Subcutaneous adipose tissue (tissue), 4 donors: ENCODE data around the gene HRH2. TPM values are rescaled to one million over a fixed set of nuclear protein-coding genes. Genes with fewer than 3 reads are reported as not detected.

Experiments
- total RNA-seq, 4 donors: library from RNA; depleted of rRNA; stranded (reverse); fragments of >200 nt; gene quantifications; one replicate each; pipeline ENCODE4 v1.1.0, GENCODE V29; 2016
- TF ChIP-seq, protein P1 (sequence below): fragments of 450-650 bp; IDR thresholded peaks from one replicate; pipeline ENCODE4 v1.5.1; 2016; ENCODE audit warnings: low read depth, mild to moderate bottlenecking, control low read depth, antibody characterized with exemption, moderate library complexity

Gene HRH2
- total RNA-seq, 4 donors from 2014 or later = 2.4 to 6.5 (median 5.5) TPM

DNA sequence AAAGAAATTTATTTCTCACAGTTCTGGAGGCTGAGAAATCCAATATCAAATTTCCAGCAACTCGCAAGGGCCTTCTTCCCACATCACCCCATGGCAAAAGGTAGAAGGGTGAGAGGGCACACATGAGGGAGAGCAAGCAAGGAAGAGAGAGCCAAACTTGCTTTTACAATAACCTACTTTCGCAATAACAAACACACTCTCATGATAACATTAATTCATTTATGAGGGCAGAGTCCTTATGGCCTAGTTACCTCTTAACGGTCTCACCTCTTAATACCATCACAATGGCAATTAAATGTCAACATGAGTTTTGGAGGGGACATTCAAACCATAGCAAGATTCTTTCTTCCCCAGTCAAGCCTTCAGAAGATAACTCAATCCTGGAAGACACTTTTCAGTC lies 11.6 kb upstream of the HRH2 start:
- TF ChIP-seq, protein P1, sequence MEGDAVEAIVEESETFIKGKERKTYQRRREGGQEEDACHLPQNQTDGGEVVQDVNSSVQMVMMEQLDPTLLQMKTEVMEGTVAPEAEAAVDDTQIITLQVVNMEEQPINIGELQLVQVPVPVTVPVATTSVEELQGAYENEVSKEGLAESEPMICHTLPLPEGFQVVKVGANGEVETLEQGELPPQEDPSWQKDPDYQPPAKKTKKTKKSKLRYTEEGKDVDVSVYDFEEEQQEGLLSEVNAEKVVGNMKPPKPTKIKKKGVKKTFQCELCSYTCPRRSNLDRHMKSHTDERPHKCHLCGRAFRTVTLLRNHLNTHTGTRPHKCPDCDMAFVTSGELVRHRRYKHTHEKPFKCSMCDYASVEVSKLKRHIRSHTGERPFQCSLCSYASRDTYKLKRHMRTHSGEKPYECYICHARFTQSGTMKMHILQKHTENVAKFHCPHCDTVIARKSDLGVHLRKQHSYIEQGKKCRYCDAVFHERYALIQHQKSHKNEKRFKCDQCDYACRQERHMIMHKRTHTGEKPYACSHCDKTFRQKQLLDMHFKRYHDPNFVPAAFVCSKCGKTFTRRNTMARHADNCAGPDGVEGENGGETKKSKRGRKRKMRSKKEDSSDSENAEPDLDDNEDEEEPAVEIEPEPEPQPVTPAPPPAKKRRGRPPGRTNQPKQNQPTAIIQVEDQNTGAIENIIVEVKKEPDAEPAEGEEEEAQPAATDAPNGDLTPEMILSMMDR = no peak

DNA sequence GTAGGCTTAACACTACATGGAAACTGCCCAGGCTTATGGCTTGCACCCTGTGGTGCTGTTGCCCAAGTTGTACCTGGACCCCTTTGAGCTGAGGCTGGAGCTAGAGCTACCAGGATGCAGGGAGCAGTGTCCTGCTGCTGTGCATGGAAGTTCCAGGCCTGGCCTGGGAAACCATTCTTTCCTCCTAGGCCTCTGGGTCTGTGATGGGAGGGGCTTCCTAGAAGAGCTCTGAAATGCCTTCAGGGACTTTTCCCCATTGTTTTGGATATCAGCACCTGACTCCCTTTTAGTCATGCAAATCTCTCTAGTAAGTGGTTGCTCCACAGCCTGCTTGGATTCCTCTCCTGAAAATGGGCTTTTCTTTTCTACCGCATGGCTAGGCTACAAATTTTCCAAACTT lies 7.9 kb upstream of the HRH2 start:
- TF ChIP-seq, protein P1 = no peak

DNA sequence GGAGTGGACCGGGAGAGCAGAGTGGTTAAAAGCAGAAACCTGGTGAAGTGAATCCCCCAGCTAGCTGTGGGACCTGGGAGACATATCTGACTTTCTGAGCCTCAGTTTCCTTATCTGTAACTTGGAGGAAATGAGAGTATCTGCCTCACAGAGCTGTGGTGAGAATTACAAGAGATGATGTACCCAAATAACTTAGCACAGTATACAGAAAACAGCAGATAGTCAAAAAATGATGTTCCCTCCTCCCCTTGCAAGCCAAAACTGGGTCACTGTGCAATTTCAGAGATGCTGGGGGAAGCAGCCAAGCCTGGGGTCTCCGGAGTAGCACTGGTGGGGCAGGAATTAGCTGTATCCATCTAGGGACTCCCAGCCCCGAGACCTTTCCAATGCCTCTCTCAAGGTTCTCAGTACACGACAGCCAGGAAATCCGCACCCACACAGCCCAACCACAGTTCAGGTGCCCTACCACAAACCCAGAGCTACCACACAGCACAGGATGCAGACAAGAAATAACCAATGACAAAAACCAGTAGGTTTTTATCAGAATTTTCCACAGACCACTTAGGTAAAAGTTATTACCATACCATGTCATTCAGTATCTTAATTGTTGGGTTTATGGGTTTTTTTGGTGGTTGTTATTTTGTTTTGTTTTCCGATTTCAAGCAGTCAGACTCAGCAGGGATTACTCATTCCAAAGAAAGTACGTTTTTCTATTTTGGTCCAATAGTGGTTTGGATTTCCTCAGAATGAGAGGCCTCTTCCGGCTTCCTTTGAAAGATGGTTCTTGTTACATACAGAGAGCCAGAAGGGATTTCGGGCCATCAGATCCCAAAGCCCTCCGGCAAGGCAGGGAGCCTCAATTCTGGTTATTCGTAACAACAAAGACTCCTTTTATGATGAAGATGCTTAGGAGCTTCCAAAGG lies 4.9 kb upstream of the HRH2 start:
- TF ChIP-seq, protein P1 = no peak

DNA sequence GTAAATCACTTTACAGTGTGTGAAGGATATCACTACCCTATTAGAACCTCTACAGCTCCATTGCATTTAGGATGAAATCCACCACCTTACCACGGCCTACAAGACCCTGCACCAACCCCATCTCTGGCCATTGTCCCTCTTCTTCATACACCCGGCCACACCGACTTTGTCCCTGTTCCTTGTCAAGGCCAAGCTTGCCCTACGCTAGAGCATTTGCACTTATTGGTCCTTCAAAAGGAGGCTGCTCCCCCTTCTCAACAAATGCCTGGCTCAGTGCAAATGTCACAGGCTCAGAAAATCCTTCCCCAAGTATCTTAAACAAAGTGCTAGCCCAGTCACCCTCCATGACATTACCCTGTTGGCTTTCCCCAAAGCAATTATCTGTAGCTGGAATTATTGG lies 4.1 kb upstream of the HRH2 start:
- TF ChIP-seq, protein P1 = no peak

DNA sequence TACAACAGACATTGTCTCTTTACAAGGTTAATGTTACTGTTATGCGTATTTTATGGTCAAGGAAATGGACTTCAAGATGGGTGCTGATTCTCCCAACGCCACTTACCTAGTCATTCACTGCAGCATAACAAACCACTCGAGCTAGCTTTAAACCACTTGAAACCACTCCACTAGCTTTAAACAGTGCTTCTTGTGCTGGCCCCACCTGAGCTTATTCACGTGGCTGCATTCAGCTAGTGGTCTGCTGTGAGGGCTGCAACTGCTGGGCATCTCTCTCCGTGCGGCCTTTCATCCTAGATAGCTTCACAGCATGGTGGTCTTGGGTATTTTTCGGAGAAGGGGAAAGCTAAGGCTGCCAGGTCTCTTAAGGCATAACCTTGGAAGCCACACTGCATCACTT lies 3.5 kb upstream of the HRH2 start:
- TF ChIP-seq, protein P1 = no peak

DNA sequence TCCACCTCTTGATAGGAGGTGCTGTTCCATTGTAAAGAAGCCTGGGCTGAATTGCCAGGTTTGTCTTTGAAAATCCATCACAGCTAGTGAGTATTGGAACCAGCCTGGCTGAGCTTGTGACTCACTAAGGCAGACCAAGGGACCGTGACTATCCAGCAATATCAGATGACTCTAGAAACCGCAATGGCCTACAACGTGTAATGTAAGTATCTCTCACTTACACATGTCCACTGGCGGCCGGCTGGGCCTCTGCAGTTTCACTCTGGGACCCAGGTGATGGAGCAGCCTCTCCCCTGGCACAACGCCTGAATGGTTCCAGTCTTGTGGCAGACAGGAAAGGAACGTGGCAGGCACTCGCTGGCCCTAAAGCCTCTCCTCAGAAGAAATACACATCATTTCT lies 3.1 kb upstream of the HRH2 start:
- TF ChIP-seq, protein P1 = no peak

DNA sequence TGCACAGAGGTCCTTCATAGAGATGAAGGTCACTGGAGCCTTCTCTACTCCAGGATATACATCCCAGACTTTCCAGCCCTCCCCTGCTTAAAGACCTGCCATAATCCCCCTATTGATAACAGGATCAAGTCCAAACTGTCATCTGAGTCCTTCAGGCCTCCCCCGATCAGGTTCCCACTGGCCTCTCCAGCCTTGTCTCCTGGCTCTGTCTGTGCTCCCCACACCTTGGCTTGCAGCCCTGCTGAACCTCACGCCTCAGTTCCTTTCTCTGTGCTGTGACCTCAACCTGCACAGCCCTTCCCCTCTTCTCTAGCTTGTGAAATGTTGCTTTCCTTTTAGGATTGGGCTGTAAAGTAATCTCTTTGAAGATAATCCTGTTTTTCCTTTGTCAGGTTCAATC lies 2.5 kb upstream of the HRH2 start:
- TF ChIP-seq, protein P1 = no peak
